IPS-20b (cell line): ENCODE data around the gene OAS2.

Source experiments
- H3K27ac ChIP-seq: one replicate; pipeline ENCODE4 v1.5.1; 2013; ENCODE audit warnings: low read length
- H3K27me3 ChIP-seq: 2 replicates; pipeline ENCODE4 v1.6.1; 2013; ENCODE audit warnings: mild to moderate bottlenecking, low read length, inconsistent platforms; ENCODE audit not compliant: insufficient read depth
- H3K36me3 ChIP-seq: 2 replicates; pipeline ENCODE4 v1.6.1; 2013; ENCODE audit warnings: low read depth, mild to moderate bottlenecking, inconsistent platforms, low read length, moderate library complexity; ENCODE audit not compliant: insufficient read depth
- H3K4me1 ChIP-seq: 2 replicates; pipeline ENCODE4 v1.6.1; 2013; ENCODE audit warnings: mild to moderate bottlenecking, control low read depth, inconsistent platforms, low read length, moderate library complexity; ENCODE audit not compliant: insufficient read depth
- H3K4me3 ChIP-seq: 2 replicates; pipeline ENCODE4 v1.5.1; 2013; ENCODE audit warnings: mild to moderate bottlenecking, low read length, inconsistent platforms
- H3K9ac ChIP-seq: 2 replicates; pipeline ENCODE4 v1.6.1; 2013; ENCODE audit warnings: low read depth, mild to moderate bottlenecking, inconsistent platforms, low read length, moderate library complexity
- H3K9me3 ChIP-seq: 2 replicates; pipeline ENCODE4 v1.6.1; 2013; ENCODE audit warnings: mild to moderate bottlenecking, low read depth, low read length, inconsistent platforms; ENCODE audit not compliant: insufficient read depth

Gene OAS2

GRCh38 chr12:113055594-113056380, 77.5 kb downstream of the OAS2 start:
- no peaks in the 10 kb centered on the region for H3K4me1 ChIP-seq

GRCh38 chr12:113056381-113056630, 78.0 kb downstream of the OAS2 start:
- Histone ChIP-seq H3K4me1 (no peaks in the 10 kb centered on the region), H3K36me3 (no peaks in the 10 kb centered on the region), H3K27ac (no peak overlapping the region), H3K27me3 (peaks cover 81% of the 10 kb centered on the region), H3K9ac (no peak overlapping the region), H3K4me3 (peak overlapping the region; percentile 60; the same call in 1 of the 2 replicates), H3K9me3 (no peaks in the 10 kb centered on the region)

More at GRCh38 chr12:113055594-113056380, 77.5 kb downstream of the OAS2 start:
- H3K27ac ChIP-seq = no peak overlapping the region
- H3K9me3 ChIP-seq = no peaks in the 10 kb centered on the region
- peaks cover 79% of the 10 kb centered on the region for H3K27me3 ChIP-seq
- H3K4me3 ChIP-seq = peak overlapping the region; percentile 60; the same call in 1 of the 2 replicates
- no peaks in the 10 kb centered on the region for H3K36me3 ChIP-seq
- no peak overlapping the region for H3K9ac ChIP-seq

GRCh38 chr12:113056631-113057488, 78.5 kb downstream of the OAS2 start, which contains the start of gene DTX1:
DTX1 (plus strand) TSS chr12:113056730; CDS start chr12:113058193, 1,463 bp downstream.
- Histone ChIP-seq H3K9ac (no peak within 1 kb of the TSS), H3K4me3 (peak within 1 kb of the TSS; percentile 60; the same call in 1 of the 2 replicates), H3K27me3 (peaks cover 78% of the 10 kb centered on the region)

GRCh38 chr12:113057565-113058485, 79.5 kb downstream of the OAS2 start:
- Histone ChIP-seq H3K27me3 (peaks cover 76% of the 10 kb centered on the region), H3K36me3 (no peaks in the 10 kb centered on the region), H3K9ac (no peak overlapping the region), H3K4me3 (peak overlapping the region; percentile 60; the same call in 1 of the 2 replicates), H3K27ac (no peak overlapping the region), H3K9me3 (no peaks in the 10 kb centered on the region), H3K4me1 (peaks cover 5% of the 10 kb centered on the region; the same call in 1 of the 2 replicates)

More at GRCh38 chr12:113056631-113057488, 78.5 kb downstream of the OAS2 start, which contains the start of gene DTX1:
- no peak within 1 kb of the TSS for H3K27ac ChIP-seq
- H3K9me3 ChIP-seq = no peaks in the 10 kb centered on the region
- H3K4me1 ChIP-seq = no peaks in the 10 kb centered on the region
- no peaks in the 10 kb centered on the region for H3K36me3 ChIP-seq

- no peaks in the 10 kb centered on the region for H3K36me3 ChIP-seq
- peaks cover 8% of the 10 kb centered on the region; the same call in 1 of the 2 replicates for H3K4me1 ChIP-seq
- no peaks in the 10 kb centered on the region for H3K9me3 ChIP-seq
- H3K27me3 ChIP-seq = peaks cover 81% of the 10 kb centered on the region
- no peak overlapping the region for H3K9ac ChIP-seq
- H3K27ac ChIP-seq = no peak overlapping the region
- H3K4me3 ChIP-seq = no peak overlapping the region
Observed at GRCh38 chr12:113058553-113058952, 80.2 kb downstream of the OAS2 start.

- no peak overlapping the region for H3K9ac ChIP-seq
- no peaks in the 10 kb centered on the region for H3K9me3 ChIP-seq
- H3K27me3 ChIP-seq = peaks cover 82% of the 10 kb centered on the region
- H3K36me3 ChIP-seq = no peaks in the 10 kb centered on the region
- no peak overlapping the region for H3K4me3 ChIP-seq
- peaks cover 8% of the 10 kb centered on the region; the same call in 1 of the 2 replicates for H3K4me1 ChIP-seq
- no peak overlapping the region for H3K27ac ChIP-seq
Observed at GRCh38 chr12:113059071-113059595, 80.8 kb downstream of the OAS2 start.

GRCh38 chr12:113060336-113060960, 82.1 kb downstream of the OAS2 start:
- no peaks in the 10 kb centered on the region for H3K36me3 ChIP-seq
- H3K9me3 ChIP-seq = no peaks in the 10 kb centered on the region
- no peak overlapping the region for H3K27ac ChIP-seq
- peaks cover 8% of the 10 kb centered on the region; the same call in 1 of the 2 replicates for H3K4me1 ChIP-seq
- no peak overlapping the region for H3K9ac ChIP-seq
- peaks cover 78% of the 10 kb centered on the region for H3K27me3 ChIP-seq
- H3K4me3 ChIP-seq = no peak overlapping the region

- H3K4me1 ChIP-seq = peaks cover 8% of the 10 kb centered on the region; the same call in 1 of the 2 replicates
- no peak overlapping the region for H3K9ac ChIP-seq
- H3K9me3 ChIP-seq = no peaks in the 10 kb centered on the region
- H3K4me3 ChIP-seq = no peak overlapping the region
- H3K27me3 ChIP-seq = peaks cover 71% of the 10 kb centered on the region
- no peaks in the 10 kb centered on the region for H3K36me3 ChIP-seq
- no peak overlapping the region for H3K27ac ChIP-seq
Observed at GRCh38 chr12:113061061-113061694, 82.9 kb downstream of the OAS2 start.
